Measurements from ENCODE around the gene TAX1BP1. TPM values are rescaled to one million over a fixed set of nuclear protein-coding genes. Genes with fewer than 3 reads are reported as not detected.
A peak's percentile ranks its signal among the peaks of the same experiment; 100 is the strongest.

Gene TAX1BP1
- total RNA-seq, 1 donor from 2014 or later, result 77.6 TPM

DNA sequence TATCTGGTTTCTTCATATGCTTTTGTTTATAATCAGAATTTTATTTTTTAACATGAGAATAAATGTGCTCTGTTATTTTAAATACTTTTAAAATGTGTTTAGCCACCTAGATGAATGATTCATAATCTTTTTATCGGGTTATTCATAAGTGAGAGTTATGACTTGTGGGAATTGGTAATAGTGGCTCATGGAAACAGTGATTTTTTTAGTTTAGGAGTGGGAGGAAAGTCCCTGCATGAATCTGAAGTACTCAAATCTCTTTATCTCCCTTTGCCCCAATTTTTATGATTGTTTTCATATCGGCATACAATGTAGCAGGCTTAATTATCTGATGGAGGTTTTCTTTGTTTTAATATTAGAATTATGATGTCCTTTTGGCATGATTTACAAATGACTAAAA is 42.9 kb downstream of the TAX1BP1 start:
- DNase-seq, result peak; percentile 20

DNA sequence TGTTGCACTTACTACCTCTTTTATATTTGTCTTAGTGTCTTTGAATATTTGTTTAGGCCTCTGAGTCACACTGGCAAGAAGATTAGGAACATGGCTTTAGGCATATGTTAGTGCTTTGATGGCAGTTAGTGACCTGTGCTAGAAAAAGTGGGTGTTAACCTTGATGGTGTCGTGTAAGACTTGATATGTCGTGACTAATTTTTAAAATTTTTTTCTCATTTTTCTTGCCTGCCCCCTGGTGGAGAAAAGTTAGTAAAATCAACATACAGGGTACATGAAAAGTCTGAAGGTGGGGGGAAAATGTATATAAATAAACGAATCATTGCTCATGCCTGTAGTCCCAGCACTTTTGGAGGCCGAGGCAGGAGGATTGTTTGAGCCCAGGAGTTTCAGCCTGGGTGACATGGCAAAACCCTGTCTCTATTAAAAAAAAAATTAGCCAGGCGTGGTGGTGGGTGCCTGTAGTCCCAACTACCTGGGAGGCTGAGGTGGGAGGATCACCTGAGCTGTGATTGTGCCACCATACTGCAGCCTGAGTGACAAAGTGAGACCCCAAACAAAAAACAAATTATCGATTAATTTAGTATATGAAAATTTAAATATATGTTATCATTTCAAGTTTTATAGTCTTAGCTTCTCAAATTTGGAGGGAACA is 44.6 kb downstream of the TAX1BP1 start:
- DNase-seq, result peak; percentile 74

DNA sequence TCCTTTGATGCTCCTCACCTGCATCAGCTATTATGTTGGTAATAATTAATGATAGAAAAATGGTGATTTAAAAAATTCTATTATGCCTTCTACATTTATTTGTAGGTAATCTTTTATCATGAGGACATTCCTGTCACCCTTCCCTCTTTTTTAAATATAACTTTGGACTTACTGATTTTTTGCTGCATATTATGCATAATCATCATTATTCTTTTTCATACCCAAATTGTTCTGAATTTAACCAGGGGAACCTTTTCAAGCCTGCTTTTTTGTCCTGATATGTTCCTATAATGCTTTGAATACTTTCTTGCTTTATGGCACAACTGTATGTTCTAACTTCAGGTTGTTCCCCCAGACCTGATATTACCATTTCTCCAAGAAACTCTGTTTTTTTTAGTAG is 48.5 kb downstream of the TAX1BP1 start:
- DNase-seq, result no peak

DNA sequence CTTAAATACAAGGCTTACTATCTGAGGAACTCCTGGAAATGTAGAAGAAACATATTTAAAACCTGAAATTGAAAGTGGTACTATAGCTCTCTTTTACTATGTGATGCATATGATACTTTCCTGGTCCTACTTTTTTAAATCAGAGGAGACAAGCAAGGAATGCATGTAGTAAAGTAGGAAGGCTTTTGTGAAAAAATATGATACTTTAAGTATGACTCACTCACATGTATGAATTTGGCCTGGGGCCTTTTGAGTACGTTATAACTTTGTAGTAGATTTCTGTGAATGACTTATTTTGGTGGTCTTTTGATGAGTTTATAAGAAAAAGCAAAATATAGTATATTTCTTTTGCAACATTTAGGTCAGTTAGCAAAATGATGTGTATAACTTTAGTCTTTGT is 53.8 kb downstream of the TAX1BP1 start:
- no peak for DNase-seq

DNA sequence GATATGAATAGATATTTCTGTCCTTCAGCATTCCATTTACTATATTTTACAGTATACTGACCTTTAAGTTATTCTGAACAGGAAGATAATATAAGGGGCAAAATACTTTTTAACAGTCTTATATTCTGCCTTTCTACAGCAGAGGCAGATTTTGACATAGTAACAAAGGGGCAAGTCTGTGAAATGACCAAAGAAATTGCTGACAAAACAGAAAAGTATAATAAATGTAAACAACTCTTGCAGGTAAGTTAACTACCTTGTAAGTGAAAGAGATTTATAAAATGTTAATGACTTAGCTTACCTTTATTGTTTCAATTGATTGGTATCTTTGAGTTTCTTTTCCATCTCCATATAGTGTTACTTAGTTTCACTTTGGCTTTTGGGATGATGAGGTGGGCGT is 56.0 kb downstream of the TAX1BP1 start:
- no peak for DNase-seq

DNA sequence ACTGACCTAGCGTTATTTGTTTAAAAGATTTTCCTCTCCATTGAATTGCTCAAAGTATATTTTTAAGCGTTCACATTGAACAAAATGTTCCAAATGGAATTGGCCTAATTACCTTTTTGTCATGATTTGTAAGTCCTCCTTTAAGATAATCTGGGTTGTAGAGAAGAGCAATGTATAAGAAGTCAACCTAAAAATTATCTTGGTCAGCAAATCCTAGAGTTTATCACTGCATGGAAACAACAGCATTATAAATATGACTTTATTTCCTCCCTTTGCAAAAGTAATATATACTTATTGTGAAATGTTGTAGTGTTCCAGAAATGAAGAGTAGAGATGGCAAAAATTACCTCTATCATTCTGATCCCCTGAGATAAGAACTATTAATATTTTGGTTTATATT is 59.2 kb downstream of the TAX1BP1 start:
- no peak for DNase-seq

DNA sequence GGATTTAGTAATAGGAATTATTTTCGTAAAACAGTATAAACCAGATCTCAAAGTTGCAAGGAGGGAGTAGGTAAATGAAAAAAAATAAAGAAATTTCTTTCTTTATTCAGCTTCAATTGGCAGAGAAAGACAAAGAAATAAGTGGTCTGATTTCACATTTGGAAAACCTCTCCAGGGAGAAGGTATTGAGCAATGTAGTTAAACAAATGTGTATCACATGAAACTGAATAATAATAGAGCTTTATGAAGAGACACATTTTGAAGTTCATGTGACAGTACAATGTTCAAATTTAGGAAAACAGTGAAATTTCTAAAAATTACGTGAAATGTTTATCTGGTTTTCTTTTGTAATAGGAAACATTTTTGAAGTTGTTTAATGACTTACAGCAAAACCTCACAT is 63.0 kb downstream of the TAX1BP1 start:
- DNase-seq, result no peak

DNA sequence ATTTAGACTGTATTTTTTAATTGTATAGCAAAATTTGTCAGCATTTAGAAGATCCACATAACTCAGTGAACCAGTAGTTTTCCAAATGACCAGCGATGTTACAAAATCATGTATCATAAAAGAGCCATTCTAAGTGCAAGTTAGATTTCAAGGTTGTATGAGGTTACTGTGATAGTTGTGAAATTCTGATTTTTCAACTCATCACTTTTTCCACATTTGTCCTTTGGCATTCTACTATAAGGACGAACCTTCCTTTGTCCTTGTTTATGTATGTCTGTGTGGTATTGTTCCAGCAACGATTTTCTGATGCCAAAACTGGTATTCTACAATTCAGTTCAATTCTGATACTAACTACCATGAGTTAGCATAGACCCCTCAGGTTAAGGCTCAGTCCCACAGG is 64.2 kb downstream of the TAX1BP1 start:
- no peak for DNase-seq

DNA sequence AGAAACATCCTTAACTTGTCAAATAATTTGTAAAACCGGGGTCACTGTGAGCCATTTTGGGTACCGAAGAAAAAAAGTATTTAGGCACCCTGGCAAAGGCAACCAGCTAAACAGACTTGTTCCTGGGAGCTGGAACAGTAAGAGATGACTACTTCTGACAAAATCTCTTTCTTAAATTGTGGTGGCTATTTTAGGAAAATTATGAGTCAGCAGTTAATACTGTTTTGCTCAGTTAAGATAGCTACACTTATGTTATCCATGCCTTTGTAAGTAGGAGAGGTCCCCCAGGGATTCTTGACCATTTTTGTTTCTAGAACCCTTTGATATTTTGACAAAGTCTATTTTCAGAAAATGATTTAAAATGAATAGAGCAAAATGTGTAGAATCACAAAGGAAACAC is 68.7 kb downstream of the TAX1BP1 start:
- DNase-seq, result no peak

DNA sequence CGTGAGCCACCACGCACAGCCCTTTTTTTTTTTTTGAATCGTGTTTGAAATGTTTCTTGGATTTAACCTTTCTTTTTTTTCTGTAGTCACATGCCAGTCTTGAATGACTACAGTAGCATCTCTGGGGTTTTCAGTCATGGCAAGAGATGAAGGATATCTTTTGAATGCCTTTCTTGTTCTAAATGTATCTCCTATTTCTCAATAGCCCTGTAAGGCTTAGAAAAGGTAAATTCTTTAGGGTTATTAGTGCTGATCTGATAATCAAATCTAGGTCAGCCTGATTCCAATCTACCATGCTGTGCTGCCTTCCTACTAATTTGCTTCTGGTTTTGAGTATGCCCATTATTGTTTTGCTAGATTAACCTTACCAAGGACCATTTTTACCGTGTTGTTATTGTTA is 70.2 kb downstream of the TAX1BP1 start:
- DNase-seq, result no peak

DNA sequence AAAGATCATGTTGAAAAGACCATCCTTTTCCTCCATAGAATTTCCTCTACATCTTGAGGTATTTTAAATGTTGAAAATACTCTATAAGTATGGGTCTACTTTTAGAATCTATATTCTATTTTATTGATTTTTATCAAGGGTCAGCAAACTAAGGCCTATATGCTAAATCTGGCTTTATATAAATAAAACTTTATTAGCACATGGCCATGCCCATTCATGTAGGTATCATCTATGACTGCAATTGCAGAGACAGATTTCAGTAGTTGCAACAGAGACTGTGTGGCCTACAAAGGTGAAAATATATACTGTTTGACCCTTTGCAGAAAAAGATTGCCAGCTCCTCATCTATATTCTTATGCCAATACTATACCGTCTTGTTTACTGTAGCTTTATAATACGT is 72.7 kb downstream of the TAX1BP1 start:
- DNase-seq, result no peak

DNA sequence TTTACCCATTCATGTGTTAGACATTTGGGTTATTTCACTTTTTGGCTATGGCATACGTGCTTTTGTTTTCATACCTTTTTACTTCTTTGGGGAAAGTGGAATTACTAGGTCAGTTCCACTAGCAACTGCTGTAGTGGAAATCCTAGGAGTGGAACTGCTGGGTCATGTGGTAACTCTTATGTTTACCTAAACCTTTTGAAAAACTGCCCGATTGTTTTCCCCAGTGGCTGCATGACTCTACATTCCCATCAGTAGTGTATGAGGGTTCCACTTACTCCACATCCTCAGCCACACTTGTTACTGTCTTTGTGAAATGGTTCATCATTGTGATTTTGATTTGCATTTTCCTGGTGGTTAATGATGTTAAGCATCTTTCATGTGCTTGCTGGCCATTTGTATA is 82.3 kb downstream of the TAX1BP1 start:
- no peak for DNase-seq

DNA sequence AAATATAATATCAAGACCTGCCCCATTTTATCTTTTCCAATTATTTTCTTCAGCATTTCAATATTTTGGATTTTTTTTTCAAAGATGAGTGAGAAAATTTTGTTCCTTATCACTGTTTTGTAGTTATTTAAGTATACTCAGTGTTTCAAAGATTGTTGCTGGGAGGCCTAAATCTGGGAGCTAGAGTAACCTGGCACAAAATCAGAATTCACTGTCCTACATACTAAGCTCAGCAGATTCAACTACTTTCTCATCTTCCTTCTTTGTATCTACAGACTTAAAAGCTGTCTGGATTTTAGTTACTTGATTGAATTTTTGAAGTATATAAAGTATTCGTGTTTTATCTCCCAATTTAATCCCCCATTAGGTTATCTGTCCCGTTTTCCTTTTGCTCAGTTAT is 85.9 kb downstream of the TAX1BP1 start:
- no peak for DNase-seq

DNA sequence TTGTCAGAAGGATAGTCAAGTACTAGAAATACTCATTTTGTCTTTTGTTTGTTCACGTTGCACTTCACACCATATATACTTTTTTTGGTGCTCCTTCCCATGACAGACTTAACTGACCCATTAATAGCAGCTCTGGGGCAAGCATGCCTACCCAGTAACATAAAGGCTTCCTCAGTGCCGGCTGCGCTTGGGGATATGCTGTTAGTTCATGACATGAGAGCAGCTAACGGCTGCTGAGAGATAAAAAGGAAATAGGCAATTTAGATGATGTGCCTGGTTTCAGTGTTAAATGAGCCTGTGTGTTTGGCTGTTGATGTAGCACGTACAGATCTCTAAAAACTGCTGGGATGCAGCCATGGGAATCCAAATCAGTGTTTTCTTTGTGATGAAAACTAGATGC is 86.4 kb downstream of the TAX1BP1 start:
- DNase-seq, result no peak

DNA sequence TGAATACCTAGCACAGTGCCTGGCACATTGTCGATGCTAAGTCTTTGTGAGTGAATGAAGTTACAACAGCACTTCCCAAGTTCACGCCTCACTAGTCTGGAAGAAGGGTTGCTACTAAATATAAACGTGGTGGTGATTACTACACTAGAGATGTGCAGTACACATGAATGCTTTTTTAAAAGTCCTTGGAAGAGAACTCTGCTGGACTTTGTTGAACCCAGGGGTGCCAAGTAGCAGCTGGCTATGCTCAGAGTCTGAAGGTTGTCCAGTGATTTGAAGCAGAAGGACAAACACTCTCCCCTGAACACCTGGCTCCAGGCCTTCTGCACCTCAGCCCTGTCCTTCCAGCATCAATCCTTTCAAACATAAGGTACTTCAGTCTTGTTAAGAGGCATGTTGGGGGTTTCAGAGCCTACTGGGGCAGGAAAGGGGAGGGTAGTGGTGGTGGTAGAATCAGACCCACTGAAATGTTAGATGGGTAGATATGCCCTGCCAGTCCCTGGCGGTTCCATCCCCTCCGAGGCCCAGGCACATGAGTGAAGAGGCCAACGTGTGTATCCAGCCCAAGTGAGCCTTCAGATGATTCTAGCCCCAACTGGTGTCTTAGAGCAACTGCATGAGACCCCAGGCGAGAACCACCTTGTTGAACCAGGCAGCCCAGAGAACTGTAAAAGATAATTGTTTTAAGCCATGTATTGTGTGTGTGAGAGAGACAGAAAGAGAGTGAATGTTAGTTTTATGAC is 94.4 kb downstream of the TAX1BP1 start:
- no peak for DNase-seq

DNA sequence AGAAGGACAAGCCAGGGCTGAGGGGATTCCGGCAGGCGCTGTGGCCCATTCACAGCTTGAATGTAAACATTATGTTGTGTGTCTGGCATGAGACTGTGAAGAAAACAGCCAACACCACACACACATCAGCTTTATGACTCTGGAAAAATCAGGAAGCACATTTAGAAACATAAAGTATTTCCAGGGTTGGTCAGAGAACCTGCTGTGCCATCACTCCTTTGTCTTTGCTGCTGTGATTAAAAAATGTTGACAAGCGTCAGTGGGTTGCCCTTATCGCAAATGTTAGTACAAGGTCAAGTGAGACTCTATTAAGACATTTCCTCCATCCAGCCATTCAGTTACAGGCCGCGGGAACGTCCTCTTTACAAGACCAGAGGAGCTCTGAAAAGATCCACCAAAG is 95.4 kb downstream of the TAX1BP1 start:
- DNase-seq, result peak; percentile 66

DNA sequence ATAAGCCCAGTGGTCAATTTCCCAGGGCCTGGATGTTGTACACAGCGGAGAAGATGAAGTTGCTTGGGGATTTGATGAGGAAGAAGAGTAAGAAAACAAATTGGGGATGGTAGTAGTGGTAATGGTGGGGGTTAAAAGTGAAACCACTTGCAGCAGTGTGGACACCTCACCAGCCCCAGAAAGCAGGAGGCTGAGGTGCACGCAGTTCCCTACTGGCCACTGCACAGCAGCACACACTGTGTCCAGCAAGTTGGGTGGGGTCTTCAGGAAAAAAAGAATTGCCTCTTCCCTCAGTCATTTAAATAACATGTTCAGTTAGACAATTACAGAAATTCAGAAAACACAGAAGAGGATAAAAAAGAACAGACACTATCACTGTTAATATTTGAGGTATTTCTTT is 96.6 kb downstream of the TAX1BP1 start:
- no peak for DNase-seq

DNA sequence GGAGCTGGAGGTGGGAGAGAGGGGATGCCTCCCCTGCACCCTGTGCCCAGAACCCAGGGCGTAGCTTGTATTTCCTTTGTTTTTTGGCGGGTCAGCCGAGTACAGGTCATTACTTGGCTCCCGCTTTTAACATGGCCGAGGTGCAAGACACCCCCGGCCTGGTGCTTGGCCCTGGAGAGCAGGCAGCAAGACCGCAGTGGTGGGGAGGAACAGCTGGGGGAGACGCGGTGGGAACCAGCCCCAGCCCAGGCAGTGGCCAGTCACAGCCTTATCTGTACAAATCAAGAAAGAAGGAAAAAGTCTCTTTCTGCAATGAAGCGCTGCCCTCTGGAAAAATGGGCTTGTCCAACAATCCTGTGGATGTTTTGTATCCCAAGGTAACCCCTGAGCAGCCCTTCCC is 99.1 kb downstream of the TAX1BP1 start:
- no peak for DNase-seq

DNA sequence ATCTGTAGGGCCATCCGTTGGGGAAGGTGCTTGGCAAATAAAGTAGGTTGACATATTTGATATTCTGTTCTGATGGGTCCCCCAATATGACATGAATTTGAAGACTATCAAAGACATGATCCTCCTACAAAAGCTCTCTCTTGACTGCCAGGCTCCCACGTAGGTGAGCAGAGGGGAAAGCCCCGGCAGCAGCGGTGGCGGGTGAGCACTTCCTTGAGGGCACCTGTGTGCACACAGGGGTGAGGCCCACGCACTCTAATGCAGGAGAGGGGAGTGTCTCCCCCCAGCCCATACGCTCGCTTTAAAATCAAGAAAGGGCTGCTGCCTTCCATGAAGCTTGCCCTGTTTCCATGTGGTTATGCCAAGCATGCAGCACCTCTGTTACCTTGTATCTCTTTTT is 100.4 kb downstream of the TAX1BP1 start:
- no peak for DNase-seq

DNA sequence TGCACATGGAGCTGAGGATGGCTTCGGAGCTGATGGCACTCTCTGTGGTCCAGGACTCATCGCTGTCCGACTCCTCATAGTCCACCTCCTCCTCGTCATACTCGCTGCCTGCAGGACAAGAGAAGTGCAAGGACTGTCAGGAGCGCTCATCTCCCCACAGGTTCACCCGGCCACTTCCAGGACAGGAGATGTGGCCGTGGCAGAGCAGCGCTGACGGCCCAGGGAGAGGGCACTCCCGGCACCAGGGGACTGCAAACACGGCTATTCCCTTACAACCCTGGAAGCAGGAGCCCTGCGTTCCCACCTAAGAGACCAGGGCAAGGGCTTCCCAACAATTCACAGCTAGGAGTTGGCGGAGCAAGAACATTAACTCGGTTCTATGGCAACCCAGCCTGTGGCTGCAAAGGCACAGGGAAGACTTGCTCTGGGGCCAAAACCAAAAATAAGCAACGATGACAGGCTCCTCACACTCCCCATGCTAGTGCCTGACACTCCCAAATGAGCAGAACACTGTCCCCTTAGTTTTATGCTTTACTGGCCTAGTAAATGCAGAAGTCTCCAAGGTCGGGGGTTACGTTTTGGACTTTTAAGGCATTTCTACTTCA is 100.9 kb downstream of the TAX1BP1 start:
- DNase-seq, result no peak

DNA sequence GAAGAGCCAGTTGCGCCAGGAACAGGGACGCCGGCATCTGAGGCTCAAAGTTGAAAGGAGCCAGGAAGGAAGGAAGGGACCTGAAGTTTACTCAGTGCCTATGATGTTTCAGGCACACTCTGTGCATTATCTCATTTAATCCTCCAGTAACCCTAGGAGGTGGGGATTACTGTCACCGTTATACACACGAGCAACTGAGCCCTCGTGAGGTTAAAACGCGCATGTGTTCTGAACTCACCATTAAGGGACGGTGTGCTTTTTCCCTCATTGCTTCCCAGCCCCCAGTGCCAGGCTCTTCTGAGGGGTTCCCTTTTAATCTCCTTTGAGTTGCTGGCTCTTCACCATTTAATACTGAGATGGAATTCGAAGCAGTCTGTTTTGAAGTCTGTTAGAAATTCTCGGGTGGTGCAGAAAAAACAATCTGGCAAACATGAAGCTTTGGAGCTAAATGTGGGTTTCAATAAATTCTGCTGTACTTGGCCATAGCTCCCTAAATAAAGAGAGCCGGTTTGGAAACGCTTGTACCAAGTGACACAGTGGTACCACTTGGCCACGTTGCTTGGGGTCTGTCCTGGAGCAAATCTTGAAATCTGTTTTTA is 102.2 kb downstream of the TAX1BP1 start:
- peak; percentile 19 for DNase-seq

DNA sequence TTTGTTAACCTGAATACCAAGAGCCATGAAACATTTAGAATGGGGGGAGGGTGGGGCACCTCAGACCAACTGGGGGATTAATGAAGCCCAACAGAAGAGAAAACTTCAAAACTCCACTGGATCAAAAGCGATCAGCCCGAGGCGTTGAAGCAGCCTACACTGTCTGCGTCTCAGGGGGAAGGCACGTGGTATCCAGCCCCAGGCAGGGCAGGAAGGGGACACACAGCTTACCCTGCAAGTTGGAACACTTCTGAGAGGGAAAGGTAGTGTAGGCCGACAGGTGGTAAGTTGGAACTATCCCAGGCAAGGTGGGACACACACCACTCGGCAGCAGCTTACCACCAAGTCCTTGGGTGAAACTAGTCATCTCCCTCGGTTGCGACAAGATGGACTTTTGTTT is 102.9 kb downstream of the TAX1BP1 start:
- no peak for DNase-seq

DNA sequence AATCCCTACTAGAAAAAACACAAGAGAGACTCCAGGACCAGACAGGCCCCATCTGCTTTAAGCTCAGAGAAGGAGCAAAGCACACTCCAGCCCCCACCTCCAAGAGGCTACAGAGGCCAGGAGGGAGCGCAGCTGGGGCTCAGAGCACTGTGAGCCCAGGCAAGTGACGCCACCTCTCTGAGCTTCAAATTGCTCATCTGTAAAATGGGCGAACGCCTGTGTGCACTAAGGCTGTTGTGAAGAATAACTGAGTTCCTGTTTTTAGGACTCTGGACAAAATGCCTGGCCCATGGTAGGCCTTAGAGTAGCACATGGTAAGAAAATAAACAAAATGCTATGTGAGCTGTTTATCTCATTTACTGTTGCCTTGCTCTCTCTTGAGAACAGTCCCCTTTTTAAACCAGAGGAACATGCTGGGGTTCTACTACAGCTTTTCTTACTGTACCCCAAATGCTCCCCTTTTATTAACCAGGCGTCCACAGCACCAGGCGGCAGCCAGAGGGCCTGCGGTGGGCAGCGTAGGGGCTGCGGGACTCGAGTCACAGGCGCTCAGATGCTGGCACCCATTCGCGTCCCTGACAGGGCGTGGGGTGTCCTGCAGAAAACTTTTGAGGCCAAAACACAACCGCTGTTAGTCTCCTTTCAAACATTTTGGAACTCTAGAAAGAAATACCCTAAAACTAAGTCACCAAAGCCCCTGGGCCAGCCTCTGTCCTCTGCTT is 103.8 kb downstream of the TAX1BP1 start:
- no peak for DNase-seq
